ENCODE results near the gene IRGC. TPM values are rescaled to one million over a fixed set of nuclear protein-coding genes. Genes with fewer than 3 reads are reported as not detected.
A peak's percentile ranks its signal among the peaks of the same experiment; 100 is the strongest.

The IRGC gene
- total and polyA plus RNA-seq, 9 of the 15 experiments (the other 6 are each of a cell fraction or from before 2014, with no cell fraction given) = not detected

- no peak for TF ChIP-seq ADNP (tag; IDR thresholded peaks at IDR 0.05)
- no peak for TF ChIP-seq ZNF12 (CRISPR knock-in tag; IDR thresholded peaks at IDR 0.05)
- TF ChIP-seq ZNF124 (CRISPR knock-in tag; IDR thresholded peaks at IDR 0.05) = no peak
- TF ChIP-seq LARP7 (IDR thresholded peaks at IDR 0.05) = 0 out of 2 replicates have a peak, but pooled peaks have one; percentile 27
- TF ChIP-seq ERF (CRISPR knock-in tag; IDR thresholded peaks at IDR 0.05) = peak; percentile 77; the same call in 1 of the 2 replicates
- no peak for TF ChIP-seq CREB3L1 (IDR thresholded peaks at IDR 0.05; ENCODE audit: borderline replicate concordance, low read depth)
- TF ChIP-seq ZNF561 (CRISPR knock-in tag; conservative IDR thresholded peaks at IDR 0.05) = no peak
- TF ChIP-seq E4F1 (CRISPR knock-in tag; IDR thresholded peaks at IDR 0.05; ENCODE audit: borderline replicate concordance) = no peak
- no peak for TF ChIP-seq AFF1 (IDR thresholded peaks at IDR 0.05; ENCODE audit: low read depth in 1 of 2, partially characterized antibody in 2 of 2)
- TF ChIP-seq TSC22D4 (tag; IDR thresholded peaks at IDR 0.05) = no peak
- TF ChIP-seq MNT (conservative IDR thresholded peaks at IDR 0.05) = peak; percentile 67 to 70
- TF ChIP-seq MYC (IDR thresholded peaks at IDR 0.05; ENCODE audit: low read depth, low read length) = peak; percentile 83
- peak; percentile 72; the same call in 1 of the 2 replicates for TF ChIP-seq MYC (CRISPR knock-in tag; IDR thresholded peaks at IDR 0.05; ENCODE audit: borderline replicate concordance, low read depth)
- no peak for TF ChIP-seq MBD1 (CRISPR knock-in tag; IDR thresholded peaks at IDR 0.05)
These were observed 39.5 kb downstream of the IRGC start (continued) for GRCh38 chr19:43755256-43755801.

Data from K562 (cell line).